ENCODE measurements around the gene MELTF. TPM values are rescaled to one million over a fixed set of nuclear protein-coding genes. Genes with fewer than 3 reads are reported as not detected.

Gene MELTF
- total and polyA plus RNA-seq, 2 of the 13 experiments (the other 11 are each of a cell fraction or from before 2014, with no cell fraction given) = 3.2 to 7.5 TPM

DNA sequence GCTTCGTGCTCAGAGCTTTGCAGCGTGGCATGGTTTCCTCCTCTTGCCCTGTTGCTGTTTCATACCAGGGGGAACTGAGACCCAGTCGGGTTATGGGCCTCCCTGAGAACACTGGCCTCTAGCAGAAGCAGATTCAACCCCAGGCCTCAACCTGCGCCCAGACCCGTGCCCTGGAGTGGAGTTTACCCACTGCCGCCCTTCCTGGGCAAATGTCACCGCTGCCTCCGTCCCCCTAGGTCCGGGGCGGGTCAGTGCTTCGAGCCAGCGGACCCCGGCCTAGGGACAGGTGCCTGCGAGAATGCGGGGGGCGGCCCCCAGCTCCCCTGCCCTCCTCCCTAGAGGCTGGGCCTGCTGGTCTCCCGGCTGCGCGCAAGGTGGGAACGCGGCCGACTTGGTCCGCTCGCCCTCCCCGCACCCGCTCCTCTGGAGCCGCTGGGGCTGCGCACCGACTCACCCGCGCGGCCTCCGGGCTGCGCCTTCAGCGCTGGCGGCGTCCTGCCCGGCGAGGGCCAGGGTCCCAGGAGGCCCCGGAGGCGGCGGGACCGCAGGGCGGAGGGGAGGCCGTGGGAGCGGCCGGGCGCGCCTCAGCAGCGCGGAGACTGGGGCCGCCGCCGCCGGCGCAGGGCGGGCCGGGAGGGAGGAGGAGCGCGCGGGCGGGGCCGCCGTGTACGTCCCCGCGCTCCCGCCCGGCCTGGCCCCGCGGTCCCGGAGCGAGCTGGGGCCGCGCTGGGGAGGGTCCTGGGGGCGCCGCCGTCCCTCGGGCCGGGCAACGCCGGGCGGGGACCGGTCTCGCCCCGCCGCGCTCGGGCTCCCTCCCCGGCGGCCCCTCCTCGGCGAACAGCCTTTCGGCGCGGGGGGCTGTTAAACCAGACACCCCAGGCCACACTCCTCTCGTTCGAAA is 61.1 kb downstream of the MELTF start, which contains the start of gene PIGZ (continued):
- TF ChIP-seq, protein P1, sequence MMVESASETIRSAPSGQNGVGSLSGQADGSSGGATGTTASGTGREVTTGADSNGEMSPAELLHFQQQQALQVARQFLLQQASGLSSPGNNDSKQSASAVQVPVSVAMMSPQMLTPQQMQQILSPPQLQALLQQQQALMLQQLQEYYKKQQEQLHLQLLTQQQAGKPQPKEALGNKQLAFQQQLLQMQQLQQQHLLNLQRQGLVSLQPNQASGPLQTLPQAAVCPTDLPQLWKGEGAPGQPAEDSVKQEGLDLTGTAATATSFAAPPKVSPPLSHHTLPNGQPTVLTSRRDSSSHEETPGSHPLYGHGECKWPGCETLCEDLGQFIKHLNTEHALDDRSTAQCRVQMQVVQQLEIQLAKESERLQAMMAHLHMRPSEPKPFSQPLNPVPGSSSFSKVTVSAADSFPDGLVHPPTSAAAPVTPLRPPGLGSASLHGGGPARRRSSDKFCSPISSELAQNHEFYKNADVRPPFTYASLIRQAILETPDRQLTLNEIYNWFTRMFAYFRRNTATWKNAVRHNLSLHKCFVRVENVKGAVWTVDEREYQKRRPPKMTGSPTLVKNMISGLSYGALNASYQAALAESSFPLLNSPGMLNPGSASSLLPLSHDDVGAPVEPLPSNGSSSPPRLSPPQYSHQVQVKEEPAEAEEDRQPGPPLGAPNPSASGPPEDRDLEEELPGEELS (CRISPR knock-in tag; IDR thresholded peaks at IDR 0.05) = no peak
- TF ChIP-seq, protein P2, sequence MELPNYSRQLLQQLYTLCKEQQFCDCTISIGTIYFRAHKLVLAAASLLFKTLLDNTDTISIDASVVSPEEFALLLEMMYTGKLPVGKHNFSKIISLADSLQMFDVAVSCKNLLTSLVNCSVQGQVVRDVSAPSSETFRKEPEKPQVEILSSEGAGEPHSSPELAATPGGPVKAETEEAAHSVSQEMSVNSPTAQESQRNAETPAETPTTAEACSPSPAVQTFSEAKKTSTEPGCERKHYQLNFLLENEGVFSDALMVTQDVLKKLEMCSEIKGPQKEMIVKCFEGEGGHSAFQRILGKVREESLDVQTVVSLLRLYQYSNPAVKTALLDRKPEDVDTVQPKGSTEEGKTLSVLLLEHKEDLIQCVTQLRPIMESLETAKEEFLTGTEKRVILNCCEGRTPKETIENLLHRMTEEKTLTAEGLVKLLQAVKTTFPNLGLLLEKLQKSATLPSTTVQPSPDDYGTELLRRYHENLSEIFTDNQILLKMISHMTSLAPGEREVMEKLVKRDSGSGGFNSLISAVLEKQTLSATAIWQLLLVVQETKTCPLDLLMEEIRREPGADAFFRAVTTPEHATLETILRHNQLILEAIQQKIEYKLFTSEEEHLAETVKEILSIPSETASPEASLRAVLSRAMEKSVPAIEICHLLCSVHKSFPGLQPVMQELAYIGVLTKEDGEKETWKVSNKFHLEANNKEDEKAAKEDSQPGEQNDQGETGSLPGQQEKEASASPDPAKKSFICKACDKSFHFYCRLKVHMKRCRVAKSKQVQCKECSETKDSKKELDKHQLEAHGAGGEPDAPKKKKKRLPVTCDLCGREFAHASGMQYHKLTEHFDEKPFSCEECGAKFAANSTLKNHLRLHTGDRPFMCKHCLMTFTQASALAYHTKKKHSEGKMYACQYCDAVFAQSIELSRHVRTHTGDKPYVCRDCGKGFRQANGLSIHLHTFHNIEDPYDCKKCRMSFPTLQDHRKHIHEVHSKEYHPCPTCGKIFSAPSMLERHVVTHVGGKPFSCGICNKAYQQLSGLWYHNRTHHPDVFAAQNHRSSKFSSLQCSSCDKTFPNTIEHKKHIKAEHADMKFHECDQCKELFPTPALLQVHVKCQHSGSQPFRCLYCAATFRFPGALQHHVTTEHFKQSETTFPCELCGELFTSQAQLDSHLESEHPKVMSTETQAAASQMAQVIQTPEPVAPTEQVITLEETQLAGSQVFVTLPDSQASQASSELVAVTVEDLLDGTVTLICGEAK (IDR thresholded peaks at IDR 0.05) = no peak
- TF ChIP-seq, protein P2 (CRISPR knock-in tag; IDR thresholded peaks at IDR 0.05) = peak; percentile 46; the same call in 1 of the 2 replicates
- TF ChIP-seq, protein P3, sequence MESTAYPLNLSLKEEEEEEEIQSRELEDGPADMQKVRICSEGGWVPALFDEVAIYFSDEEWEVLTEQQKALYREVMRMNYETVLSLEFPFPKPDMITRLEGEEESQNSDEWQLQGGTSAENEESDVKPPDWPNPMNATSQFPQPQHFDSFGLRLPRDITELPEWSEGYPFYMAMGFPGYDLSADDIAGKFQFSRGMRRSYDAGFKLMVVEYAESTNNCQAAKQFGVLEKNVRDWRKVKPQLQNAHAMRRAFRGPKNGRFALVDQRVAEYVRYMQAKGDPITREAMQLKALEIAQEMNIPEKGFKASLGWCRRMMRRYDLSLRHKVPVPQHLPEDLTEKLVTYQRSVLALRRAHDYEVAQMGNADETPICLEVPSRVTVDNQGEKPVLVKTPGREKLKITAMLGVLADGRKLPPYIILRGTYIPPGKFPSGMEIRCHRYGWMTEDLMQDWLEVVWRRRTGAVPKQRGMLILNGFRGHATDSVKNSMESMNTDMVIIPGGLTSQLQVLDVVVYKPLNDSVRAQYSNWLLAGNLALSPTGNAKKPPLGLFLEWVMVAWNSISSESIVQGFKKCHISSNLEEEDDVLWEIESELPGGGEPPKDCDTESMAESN (CRISPR knock-in tag; conservative IDR thresholded peaks at IDR 0.05) = peak; percentile 32; the same call in 1 of the 2 replicates
- TF ChIP-seq ZBTB1 (CRISPR knock-in tag; IDR thresholded peaks at IDR 0.05; ENCODE audit: borderline replicate concordance) = peak; percentile 47; the same call in 1 of the 2 replicates
- TF ChIP-seq, protein P4, sequence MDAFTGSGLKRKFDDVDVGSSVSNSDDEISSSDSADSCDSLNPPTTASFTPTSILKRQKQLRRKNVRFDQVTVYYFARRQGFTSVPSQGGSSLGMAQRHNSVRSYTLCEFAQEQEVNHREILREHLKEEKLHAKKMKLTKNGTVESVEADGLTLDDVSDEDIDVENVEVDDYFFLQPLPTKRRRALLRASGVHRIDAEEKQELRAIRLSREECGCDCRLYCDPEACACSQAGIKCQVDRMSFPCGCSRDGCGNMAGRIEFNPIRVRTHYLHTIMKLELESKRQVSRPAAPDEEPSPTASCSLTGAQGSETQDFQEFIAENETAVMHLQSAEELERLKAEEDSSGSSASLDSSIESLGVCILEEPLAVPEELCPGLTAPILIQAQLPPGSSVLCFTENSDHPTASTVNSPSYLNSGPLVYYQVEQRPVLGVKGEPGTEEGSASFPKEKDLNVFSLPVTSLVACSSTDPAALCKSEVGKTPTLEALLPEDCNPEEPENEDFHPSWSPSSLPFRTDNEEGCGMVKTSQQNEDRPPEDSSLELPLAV (CRISPR knock-in tag; conservative IDR thresholded peaks at IDR 0.05; ENCODE audit: low read depth) = no peak; the same call in 1 of the 2 replicates
- no peak for TF ChIP-seq SKI (IDR thresholded peaks at IDR 0.05; ENCODE audit: partially characterized antibody)
- TF ChIP-seq, protein P5, sequence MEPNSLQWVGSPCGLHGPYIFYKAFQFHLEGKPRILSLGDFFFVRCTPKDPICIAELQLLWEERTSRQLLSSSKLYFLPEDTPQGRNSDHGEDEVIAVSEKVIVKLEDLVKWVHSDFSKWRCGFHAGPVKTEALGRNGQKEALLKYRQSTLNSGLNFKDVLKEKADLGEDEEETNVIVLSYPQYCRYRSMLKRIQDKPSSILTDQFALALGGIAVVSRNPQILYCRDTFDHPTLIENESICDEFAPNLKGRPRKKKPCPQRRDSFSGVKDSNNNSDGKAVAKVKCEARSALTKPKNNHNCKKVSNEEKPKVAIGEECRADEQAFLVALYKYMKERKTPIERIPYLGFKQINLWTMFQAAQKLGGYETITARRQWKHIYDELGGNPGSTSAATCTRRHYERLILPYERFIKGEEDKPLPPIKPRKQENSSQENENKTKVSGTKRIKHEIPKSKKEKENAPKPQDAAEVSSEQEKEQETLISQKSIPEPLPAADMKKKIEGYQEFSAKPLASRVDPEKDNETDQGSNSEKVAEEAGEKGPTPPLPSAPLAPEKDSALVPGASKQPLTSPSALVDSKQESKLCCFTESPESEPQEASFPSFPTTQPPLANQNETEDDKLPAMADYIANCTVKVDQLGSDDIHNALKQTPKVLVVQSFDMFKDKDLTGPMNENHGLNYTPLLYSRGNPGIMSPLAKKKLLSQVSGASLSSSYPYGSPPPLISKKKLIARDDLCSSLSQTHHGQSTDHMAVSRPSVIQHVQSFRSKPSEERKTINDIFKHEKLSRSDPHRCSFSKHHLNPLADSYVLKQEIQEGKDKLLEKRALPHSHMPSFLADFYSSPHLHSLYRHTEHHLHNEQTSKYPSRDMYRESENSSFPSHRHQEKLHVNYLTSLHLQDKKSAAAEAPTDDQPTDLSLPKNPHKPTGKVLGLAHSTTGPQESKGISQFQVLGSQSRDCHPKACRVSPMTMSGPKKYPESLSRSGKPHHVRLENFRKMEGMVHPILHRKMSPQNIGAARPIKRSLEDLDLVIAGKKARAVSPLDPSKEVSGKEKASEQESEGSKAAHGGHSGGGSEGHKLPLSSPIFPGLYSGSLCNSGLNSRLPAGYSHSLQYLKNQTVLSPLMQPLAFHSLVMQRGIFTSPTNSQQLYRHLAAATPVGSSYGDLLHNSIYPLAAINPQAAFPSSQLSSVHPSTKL (CRISPR knock-in tag; IDR thresholded peaks at IDR 0.05) = no peak

Measured in HepG2 (cell line).